Measurements from ENCODE around the gene SLC15A4. TPM values are rescaled to one million over a fixed set of nuclear protein-coding genes. Genes with fewer than 3 reads are reported as not detected.

The SLC15A4 gene
- polyA plus RNA-seq, 1 of the 3 experiments (the other 2 are of a cell fraction), result 14.5 TPM

DNA sequence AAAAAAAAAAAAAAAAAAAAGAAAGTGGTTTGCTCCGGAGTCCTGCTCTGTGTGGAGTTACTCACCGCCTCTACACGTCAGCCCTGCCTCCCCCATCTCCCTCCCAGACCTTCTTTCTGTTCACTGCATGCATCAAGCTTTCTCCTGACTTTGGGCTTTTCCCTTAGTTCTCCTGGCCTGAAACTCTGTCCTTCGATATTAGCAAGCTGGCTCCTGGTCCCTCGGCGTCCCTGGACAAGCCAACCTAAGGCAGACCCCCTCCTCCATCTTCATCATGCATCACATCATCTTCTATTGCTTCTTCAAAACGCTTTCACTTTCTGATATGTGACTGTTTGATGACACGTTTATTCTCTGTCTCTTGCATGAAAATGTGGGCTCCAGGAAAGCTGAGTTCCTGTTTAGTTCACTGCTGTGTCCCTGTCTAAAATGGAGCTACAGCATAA is 40.6 kb downstream of the SLC15A4 start:
- CTCF ChIA-PET, result interaction anchor here (1.2 to 3.5 kb wide), 9 partner anchors 8 to 1131 kb away, joined by 3 to 33 read pairs (median 7); no protein-coding TSS in a partner anchor
- DNase-seq, result no peak

More for the DNA sequence above, 40.6 kb downstream of the SLC15A4 start:
- no peak overlapping the region for H3K27ac ChIP-seq (ENCODE audit: low read depth in 2 of 2, low read length in 1 of 2)
- no peaks in the 10 kb centered on the region for H3K9me3 ChIP-seq
- WGBS (ENCODE audit: low lambda C conversion rate), result 50% methylated on average over 8 of the region's 8 CpGs
- no peaks in the 10 kb centered on the region for H3K36me3 ChIP-seq (replicated peaks in 1 of 2; ENCODE audit: control insufficient read depth in 1 of 2, insufficient read depth in 2 of 2, low read length in 1 of 2)
- no peaks in the 10 kb centered on the region for H3K4me1 ChIP-seq (ENCODE audit: control insufficient read depth in 1 of 2, insufficient read depth in 2 of 2, low read depth in 1 of 2, low read length in 1 of 2)
- no peak overlapping the region for H3K9ac ChIP-seq
- no peaks in the 10 kb centered on the region for H3K9me2 ChIP-seq
- H4K20me1 ChIP-seq (ENCODE audit: insufficient read depth), result no peaks in the 10 kb centered on the region
- TF ChIP-seq FOXM1 (IDR thresholded peaks at IDR 0.05; ENCODE audit: low read depth), result no peak
- TF ChIP-seq MXI1 (IDR thresholded peaks at IDR 0.05; ENCODE audit: low read depth, low read length), result no peak
- TF ChIP-seq POLR2AphosphoS5 (IDR thresholded peaks at IDR 0.05; ENCODE audit: low read depth, low read length), result no peak
- TF ChIP-seq SMC3 (IDR thresholded peaks at IDR 0.05; ENCODE audit: low read depth, low read length), result no peak
- TF ChIP-seq, protein P1, sequence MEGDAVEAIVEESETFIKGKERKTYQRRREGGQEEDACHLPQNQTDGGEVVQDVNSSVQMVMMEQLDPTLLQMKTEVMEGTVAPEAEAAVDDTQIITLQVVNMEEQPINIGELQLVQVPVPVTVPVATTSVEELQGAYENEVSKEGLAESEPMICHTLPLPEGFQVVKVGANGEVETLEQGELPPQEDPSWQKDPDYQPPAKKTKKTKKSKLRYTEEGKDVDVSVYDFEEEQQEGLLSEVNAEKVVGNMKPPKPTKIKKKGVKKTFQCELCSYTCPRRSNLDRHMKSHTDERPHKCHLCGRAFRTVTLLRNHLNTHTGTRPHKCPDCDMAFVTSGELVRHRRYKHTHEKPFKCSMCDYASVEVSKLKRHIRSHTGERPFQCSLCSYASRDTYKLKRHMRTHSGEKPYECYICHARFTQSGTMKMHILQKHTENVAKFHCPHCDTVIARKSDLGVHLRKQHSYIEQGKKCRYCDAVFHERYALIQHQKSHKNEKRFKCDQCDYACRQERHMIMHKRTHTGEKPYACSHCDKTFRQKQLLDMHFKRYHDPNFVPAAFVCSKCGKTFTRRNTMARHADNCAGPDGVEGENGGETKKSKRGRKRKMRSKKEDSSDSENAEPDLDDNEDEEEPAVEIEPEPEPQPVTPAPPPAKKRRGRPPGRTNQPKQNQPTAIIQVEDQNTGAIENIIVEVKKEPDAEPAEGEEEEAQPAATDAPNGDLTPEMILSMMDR (IDR thresholded peaks at IDR 0.05), result no peak
- TF ChIP-seq ELF1 (IDR thresholded peaks at IDR 0.05), result no peak
- TF ChIP-seq MEF2A (IDR thresholded peaks at IDR 0.05; ENCODE audit: borderline replicate concordance, low read depth), result no peak
- TF ChIP-seq, protein P2, sequence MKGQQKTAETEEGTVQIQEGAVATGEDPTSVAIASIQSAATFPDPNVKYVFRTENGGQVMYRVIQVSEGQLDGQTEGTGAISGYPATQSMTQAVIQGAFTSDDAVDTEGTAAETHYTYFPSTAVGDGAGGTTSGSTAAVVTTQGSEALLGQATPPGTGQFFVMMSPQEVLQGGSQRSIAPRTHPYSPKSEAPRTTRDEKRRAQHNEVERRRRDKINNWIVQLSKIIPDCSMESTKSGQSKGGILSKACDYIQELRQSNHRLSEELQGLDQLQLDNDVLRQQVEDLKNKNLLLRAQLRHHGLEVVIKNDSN (IDR thresholded peaks at IDR 0.05; ENCODE audit: borderline replicate concordance, low read depth), result no peak
- TF ChIP-seq JUND (IDR thresholded peaks at IDR 0.05), result no peak
- no peak for TF ChIP-seq FOXJ3 (CRISPR knock-in tag; IDR thresholded peaks at IDR 0.05)
- TF ChIP-seq RFX5 (IDR thresholded peaks at IDR 0.05; ENCODE audit: low read length), result no peak
- no peak for TF ChIP-seq TCF12 (IDR thresholded peaks at IDR 0.05)
- TF ChIP-seq NFIC (IDR thresholded peaks at IDR 0.05; ENCODE audit: borderline replicate concordance), result no peak
- TF ChIP-seq, protein P3, sequence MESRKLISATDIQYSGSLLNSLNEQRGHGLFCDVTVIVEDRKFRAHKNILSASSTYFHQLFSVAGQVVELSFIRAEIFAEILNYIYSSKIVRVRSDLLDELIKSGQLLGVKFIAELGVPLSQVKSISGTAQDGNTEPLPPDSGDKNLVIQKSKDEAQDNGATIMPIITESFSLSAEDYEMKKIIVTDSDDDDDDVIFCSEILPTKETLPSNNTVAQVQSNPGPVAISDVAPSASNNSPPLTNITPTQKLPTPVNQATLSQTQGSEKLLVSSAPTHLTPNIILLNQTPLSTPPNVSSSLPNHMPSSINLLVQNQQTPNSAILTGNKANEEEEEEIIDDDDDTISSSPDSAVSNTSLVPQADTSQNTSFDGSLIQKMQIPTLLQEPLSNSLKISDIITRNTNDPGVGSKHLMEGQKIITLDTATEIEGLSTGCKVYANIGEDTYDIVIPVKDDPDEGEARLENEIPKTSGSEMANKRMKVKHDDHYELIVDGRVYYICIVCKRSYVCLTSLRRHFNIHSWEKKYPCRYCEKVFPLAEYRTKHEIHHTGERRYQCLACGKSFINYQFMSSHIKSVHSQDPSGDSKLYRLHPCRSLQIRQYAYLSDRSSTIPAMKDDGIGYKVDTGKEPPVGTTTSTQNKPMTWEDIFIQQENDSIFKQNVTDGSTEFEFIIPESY (IDR thresholded peaks at IDR 0.05; ENCODE audit: borderline replicate concordance, low read depth), result no peak
- TF ChIP-seq FOSL2 (IDR thresholded peaks at IDR 0.05; ENCODE audit: borderline replicate concordance, low read depth), result no peak
- TF ChIP-seq, protein P4, sequence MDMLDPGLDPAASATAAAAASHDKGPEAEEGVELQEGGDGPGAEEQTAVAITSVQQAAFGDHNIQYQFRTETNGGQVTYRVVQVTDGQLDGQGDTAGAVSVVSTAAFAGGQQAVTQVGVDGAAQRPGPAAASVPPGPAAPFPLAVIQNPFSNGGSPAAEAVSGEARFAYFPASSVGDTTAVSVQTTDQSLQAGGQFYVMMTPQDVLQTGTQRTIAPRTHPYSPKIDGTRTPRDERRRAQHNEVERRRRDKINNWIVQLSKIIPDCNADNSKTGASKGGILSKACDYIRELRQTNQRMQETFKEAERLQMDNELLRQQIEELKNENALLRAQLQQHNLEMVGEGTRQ (IDR thresholded peaks at IDR 0.05; ENCODE audit: borderline replicate concordance, low read depth, low read length), result no peak
- no peak for TF ChIP-seq SIN3A (IDR thresholded peaks at IDR 0.05; ENCODE audit: borderline replicate concordance, low read depth, low read length)
- no peak for TF ChIP-seq NRF1 (IDR thresholded peaks at IDR 0.05; ENCODE audit: low read depth, low read length)
- TF ChIP-seq EP300 (IDR thresholded peaks at IDR 0.05; ENCODE audit: borderline replicate concordance in 1 of 2, low read depth in 1 of 2, low read length in 1 of 2), result no peak
- TF ChIP-seq TAF1 (IDR thresholded peaks at IDR 0.05; ENCODE audit: borderline replicate concordance, low read depth, low read length), result no peak
- no peak overlapping the region; the same call in 1 of the 2 replicates for H3K4me2 ChIP-seq
- no peak overlapping the region for H2AFZ ChIP-seq (ENCODE audit: low read depth)
- no peak overlapping the region for H3K4me3 ChIP-seq (ENCODE audit: low read depth in 2 of 2, low read length in 1 of 2)
- H3K79me2 ChIP-seq (ENCODE audit: insufficient read depth), result no peaks in the 10 kb centered on the region
- H3F3A ChIP-seq (replicated peaks; ENCODE audit: insufficient read depth), result no peaks in the 10 kb centered on the region
- POLR2A ChIA-PET, result no interaction called here
- H3K27me3 ChIP-seq (ENCODE audit: insufficient read depth), result no peaks in the 10 kb centered on the region

All from SK-N-SH (cell line).